Activated CD8-positive, alpha-beta T cell treated with anti-CD3 and anti-CD28 coated beads for 36 hours (primary cell): Measurements from ENCODE around the gene ZWILCH. TPM values are rescaled to one million over a fixed set of nuclear protein-coding genes. Genes with fewer than 3 reads are reported as not detected.

Source experiments
- ATAC-seq: fragments of 200-7000 bp; cut with Tn5 transposase; one replicate; pipeline ENCODE4 v1.10.0; 2021; ENCODE audit warnings: mild to moderate bottlenecking, moderate library complexity
- CTCF ChIA-PET: fragments of 350-600 bp; sonication (Branson Sonifier 250); formaldehyde crosslinking; loops from one replicate; lab custom pipeline; 2021; ENCODE audit warnings: antibody characterized with exemption; lab: Charles Lee
- POLR2A ChIA-PET: fragments of 350-600 bp; sonication (Branson Sonifier 250); formaldehyde crosslinking; loops from one replicate; lab custom pipeline; 2021; ENCODE audit warnings: antibody characterized with exemption; lab: Charles Lee
- DNase-seq: peaks from one replicate; pipeline ENCODE4 v3.0.0-alpha.2; 2020
- H3K27ac Mint-ChIP-seq: one replicate; pipeline ENCODE4 v1.8.0; 2021; ENCODE audit warnings: mild to moderate bottlenecking, mixed read lengths
- H3K27me3 Mint-ChIP-seq: one replicate; pipeline ENCODE4 v1.8.0; 2021; ENCODE audit warnings: mixed read lengths
- H3K36me3 Mint-ChIP-seq: one replicate; pipeline ENCODE4 v1.8.0; 2021; ENCODE audit warnings: low read depth, mixed read lengths
- H3K4me1 Mint-ChIP-seq: one replicate; pipeline ENCODE4 v1.8.0; 2021; ENCODE audit warnings: low read depth, mixed read lengths
- H3K4me3 Mint-ChIP-seq: one replicate; pipeline ENCODE4 v1.8.0; 2021; ENCODE audit warnings: mild to moderate bottlenecking, moderate library complexity, mixed read lengths
- H3K9me3 Mint-ChIP-seq: one replicate; pipeline ENCODE4 v1.8.0; 2021; ENCODE audit warnings: mixed read lengths
- intact Hi-C: fragments of 100-400 bp; cut with micrococcal nuclease; formaldehyde crosslinking; loops from one replicate; pipeline ENCODE4 v1.10.0; 2022
- total RNA-seq, 2 experiments: library from RNA; stranded (reverse); gene quantifications; one replicate each; pipeline ENCODE4 v1.2.3, GENCODE V29; 2021
- TF ChIP-seq, protein P1 (sequence below): fragments of 200-600 bp; IDR thresholded peaks from one replicate; pipeline ENCODE4 v1.8.0; 2022; ENCODE audit warnings: antibody characterized with exemption, mild to moderate bottlenecking

ZWILCH gene
- total RNA-seq, 2 experiments from 2014 or later, result 29.9 to 30.2 TPM

DNA sequence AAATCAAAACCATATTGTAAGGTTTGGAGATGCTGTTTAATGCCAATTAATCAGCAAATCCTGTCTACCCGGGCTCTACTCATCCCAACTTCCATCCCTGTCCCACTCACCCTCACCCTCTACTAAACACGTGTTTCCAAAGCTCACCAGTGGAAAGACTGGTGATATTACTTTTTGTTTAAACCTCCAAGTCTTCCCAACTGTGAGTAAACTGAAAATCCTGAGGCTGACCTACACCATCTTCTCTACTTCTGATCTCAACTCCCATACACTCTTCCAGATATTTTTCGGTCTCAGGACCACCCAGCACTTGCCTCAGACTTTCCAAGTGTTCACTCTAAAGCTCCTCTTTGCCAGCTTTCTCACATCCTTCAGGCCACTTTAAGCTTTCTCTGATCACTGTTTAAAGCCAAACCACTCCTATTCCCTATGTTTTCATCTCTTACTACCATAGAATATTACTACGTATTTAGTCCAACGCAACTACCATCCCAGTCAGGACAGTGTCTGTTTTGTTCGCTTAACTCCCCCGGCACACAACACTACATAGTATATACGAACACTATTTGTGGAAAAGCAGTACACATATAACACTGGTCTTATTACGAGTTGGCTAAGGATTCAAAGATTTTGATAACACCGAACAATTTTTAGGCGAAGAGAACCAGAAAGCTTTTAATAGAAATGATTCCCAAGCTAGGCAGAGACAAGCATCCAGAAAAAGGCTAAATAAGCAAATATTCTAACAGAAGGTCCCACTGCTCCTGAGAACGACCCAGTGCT is 1.2 kb upstream of the ZWILCH start:
- intact Hi-C loops, result no loop called here
- Mint-ChIP-seq H3K4me3 (peak overlapping the region; percentile 99), H3K4me1 (peaks cover 45% of the 10 kb centered on the region), H3K27me3 (no peaks in the 10 kb centered on the region), H3K27ac (peak overlapping the region; percentile 100), H3K36me3 (peaks cover 60% of the 10 kb centered on the region), H3K9me3 (no peaks in the 10 kb centered on the region)
- TF ChIP-seq, protein P1, sequence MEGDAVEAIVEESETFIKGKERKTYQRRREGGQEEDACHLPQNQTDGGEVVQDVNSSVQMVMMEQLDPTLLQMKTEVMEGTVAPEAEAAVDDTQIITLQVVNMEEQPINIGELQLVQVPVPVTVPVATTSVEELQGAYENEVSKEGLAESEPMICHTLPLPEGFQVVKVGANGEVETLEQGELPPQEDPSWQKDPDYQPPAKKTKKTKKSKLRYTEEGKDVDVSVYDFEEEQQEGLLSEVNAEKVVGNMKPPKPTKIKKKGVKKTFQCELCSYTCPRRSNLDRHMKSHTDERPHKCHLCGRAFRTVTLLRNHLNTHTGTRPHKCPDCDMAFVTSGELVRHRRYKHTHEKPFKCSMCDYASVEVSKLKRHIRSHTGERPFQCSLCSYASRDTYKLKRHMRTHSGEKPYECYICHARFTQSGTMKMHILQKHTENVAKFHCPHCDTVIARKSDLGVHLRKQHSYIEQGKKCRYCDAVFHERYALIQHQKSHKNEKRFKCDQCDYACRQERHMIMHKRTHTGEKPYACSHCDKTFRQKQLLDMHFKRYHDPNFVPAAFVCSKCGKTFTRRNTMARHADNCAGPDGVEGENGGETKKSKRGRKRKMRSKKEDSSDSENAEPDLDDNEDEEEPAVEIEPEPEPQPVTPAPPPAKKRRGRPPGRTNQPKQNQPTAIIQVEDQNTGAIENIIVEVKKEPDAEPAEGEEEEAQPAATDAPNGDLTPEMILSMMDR, result no peak
- POLR2A ChIA-PET, result interaction anchor here (0.6 to 4.0 kb wide), 17 partner anchors 8 to 1199 kb away, joined by 3 to 27 read pairs (median 4); partner anchors contain the start of genes DIS3L, MAP2K1, RNU5B-1 and TIPIN
- DNase-seq (no peak), ATAC-seq (no peak)
- CTCF ChIA-PET, result interaction anchor here (0.6 kb wide), 1 partner anchor 149 kb away, joined by 5 read pairs; no protein-coding TSS in a partner anchor

DNA sequence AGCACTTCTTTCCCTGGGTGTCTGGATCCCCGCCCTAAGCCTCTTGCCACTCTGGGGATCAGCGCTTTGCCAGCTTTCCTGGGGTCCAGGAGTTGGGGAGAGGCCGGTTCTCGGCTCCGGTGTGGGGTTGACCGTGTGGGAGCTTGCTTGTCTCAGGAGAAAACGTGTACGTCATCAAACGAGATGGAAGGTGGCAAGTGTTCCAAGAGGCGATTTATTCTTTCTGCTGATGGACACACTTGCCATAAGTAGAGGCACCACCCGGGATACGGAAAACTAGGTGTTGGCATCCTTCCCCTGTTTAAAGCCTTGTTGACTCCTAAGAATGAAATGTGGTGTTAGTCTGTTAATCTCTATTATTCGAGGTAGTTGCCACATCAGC is 295 bp downstream of the ZWILCH start:
- no peaks in the 10 kb centered on the region for H3K27me3 Mint-ChIP-seq
- no peak for ATAC-seq

DNA sequence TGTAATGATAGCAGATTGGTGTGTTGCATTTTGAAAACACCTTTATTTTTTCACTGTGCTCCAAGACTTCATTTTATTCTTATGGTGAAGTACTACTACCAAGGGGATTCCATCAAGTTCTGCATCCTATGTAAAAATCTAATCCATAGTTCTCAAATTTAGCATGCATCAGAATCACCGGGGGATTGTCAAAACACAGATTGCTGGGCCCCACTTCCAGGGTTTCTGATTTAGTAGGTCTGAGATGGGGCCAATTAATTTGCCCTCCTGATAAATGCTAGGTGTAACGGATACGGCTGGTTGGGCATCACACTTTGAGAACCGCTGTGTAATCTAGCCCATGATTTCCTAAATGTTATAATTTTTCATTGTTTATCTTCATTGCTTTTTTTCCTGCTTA is 692 bp downstream of the ZWILCH start:
- Mint-ChIP-seq H3K9me3 (no peaks in the 10 kb centered on the region), H3K36me3 (peaks cover 51% of the 10 kb centered on the region), H3K27ac (peak overlapping the region; percentile 100), H3K27me3 (no peaks in the 10 kb centered on the region), H3K4me3 (peak overlapping the region; percentile 99), H3K4me1 (peaks cover 31% of the 10 kb centered on the region)
- DNase-seq (peak; percentile 13), ATAC-seq (no peak)
- TF ChIP-seq, protein P1, result no peak
- intact Hi-C loops, result no loop called here
- ChIA-PET CTCF (interaction anchor here (2.9 kb wide), 1 partner anchor 8 kb away, joined by 17 read pairs; the partner anchor contains the start of gene SNAPC5), POLR2A (interaction anchor here (0.9 to 4.0 kb wide), 12 partner anchors 9 to 212 kb away, joined by 3 to 27 read pairs (median 7); partner anchors contain the start of genes DIS3L, MAP2K1, SNAPC5 and TIPIN)

More for the DNA sequence above, 295 bp downstream of the ZWILCH start:
- H3K9me3 Mint-ChIP-seq, result no peaks in the 10 kb centered on the region
- peaks cover 51% of the 10 kb centered on the region for H3K36me3 Mint-ChIP-seq
- POLR2A ChIA-PET, result interaction anchor here (0.8 to 4.0 kb wide), 22 partner anchors 7 to 294 kb away, joined by 3 to 27 read pairs (median 4); partner anchors contain the start of genes DIS3L, MAP2K1, SNAPC5 and TIPIN
- TF ChIP-seq, protein P1, result no peak
- H3K4me3 Mint-ChIP-seq, result peak overlapping the region; percentile 99
- CTCF ChIA-PET, result interaction anchor here (2.9 kb wide), 1 partner anchor 7 kb away, joined by 17 read pairs; the partner anchor contains the start of gene SNAPC5
- peak overlapping the region; percentile 100 for H3K27ac Mint-ChIP-seq
- no peak for DNase-seq
- peaks cover 34% of the 10 kb centered on the region for H3K4me1 Mint-ChIP-seq
- intact Hi-C loops, result no loop called here

DNA sequence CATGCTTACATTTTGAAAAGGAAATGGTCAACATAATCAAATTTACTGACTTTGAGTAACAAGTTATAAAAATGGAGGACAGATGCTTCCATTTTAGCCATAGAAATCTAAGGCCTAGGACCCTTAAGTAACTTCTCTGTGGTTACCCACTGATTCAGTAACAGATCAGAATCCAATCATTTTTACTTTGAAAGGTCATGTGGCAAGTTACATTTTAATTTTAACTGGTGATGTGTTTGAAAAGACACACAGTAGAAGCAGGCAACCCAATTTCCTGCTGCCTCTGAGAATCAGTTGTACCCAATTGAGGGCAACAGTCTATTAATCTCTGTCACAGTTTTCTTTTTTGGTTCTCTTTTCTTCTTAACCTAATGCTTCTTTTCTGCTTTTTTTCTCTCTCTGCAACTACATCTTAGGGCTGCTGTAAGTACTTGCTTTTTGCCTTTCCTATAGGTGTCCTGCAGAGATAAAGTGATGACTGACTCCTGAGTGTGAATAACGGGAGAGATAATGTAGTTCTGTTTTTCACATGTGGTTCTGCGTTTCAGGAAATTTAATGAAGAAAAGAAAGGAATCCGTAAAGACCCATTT is 3.3 kb downstream of the ZWILCH start:
- no peak overlapping the region for H3K4me3 Mint-ChIP-seq
- no peaks in the 10 kb centered on the region for H3K27me3 Mint-ChIP-seq
- ATAC-seq, result no peak
- H3K36me3 Mint-ChIP-seq, result peaks cover 25% of the 10 kb centered on the region
- peaks cover 12% of the 10 kb centered on the region for H3K4me1 Mint-ChIP-seq
- intact Hi-C loops, result no loop called here
- CTCF ChIA-PET, result interaction anchor here (2.9 kb wide), 1 partner anchor 10 kb away, joined by 17 read pairs; the partner anchor contains the start of gene SNAPC5
- DNase-seq, result no peak
- H3K27ac Mint-ChIP-seq, result peak overlapping the region; percentile 4
- TF ChIP-seq, protein P1, result no peak
- POLR2A ChIA-PET, result interaction anchor here (1.0 kb wide), 1 partner anchor 17 kb away, joined by 3 read pairs; no protein-coding TSS in a partner anchor
- no peaks in the 10 kb centered on the region for H3K9me3 Mint-ChIP-seq
